ENCODE data around the gene GABRP. TPM values are rescaled to one million over a fixed set of nuclear protein-coding genes. Genes with fewer than 3 reads are reported as not detected.

The GABRP gene
- total and polyA plus RNA-seq, 2 donors (not counting 3 experiments of a cell fraction or from before 2014, with no cell fraction given): 0.66 to 3.0 TPM

DNA sequence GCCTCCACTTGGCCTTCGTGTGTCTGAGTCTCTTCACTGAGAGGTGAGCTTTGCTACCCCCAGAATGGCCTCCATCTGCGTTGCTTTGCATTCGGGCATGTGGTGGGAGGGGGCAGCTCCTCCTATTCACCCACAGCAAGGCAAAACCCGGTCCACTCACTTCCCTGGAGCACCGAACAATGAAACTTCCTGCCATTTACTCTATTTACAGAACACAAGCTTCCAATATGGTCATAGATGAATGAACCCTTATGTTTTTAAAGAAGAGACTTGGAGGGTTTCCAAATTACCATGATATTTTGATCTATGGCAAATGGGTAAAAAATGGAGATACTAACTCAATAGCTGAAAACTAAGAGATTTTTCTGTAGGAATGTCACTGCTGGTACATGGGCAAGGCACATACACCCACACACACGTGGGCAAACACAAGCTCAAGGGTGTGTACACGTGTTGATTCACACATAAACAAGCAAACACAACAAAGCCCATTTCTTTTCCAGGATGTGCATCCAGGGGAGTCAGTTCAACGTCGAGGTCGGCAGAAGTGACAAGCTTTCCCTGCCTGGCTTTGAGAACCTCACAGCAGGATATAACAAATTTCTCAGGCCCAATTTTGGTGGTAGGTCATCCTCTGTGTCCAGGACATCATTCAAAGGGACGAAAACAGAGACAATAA is 5.2 kb downstream of the GABRP start:
- dilution Hi-C loops (cut with MboI; ENCODE audit: extremely low pct_ligation_motif_present, low sequenced_read_pairs) (no loop called here), intact Hi-C loops (cut with micrococcal nuclease) (no loop called here)
- no peaks in the 10 kb centered on the region for H4K20me1 ChIP-seq (replicated peaks; ENCODE audit: control insufficient read depth, extremely low read depth, insufficient read depth, low read length)
- no peaks in the 10 kb centered on the region for H3K36me3 ChIP-seq (ENCODE audit: control insufficient read depth in 2 of 2, extremely low read depth in 1 of 2, insufficient read depth in 2 of 2, low read length in 2 of 2)
- H3K4me2 ChIP-seq (ENCODE audit: insufficient read depth, low read length): no peak overlapping the region
- peak; percentile 21 for DNase-seq (ENCODE audit: low read depth, low spot score)
- no peaks in the 10 kb centered on the region for H3K9me3 ChIP-seq (replicated peaks; ENCODE audit: control insufficient read depth, insufficient read depth, low read length)
- no peaks in the 10 kb centered on the region for H3K79me2 ChIP-seq (ENCODE audit: control insufficient read depth, insufficient read depth, low read length)
- no peaks in the 10 kb centered on the region for H3K4me1 ChIP-seq (ENCODE audit: control insufficient read depth, extremely low read depth, insufficient read depth, low read length)
- H3K27me3 ChIP-seq (ENCODE audit: control insufficient read depth in 2 of 2, insufficient read depth in 2 of 2, low read length in 2 of 2): no peaks in the 10 kb centered on the region
- ChIA-PET POLR2A (no interaction called here), CTCF (interaction anchor here (1.0 to 14.8 kb wide), 3 partner anchors 42 to 419 kb away, joined by 3 to 452 read pairs (median 7); no protein-coding TSS in a partner anchor)
- no TSS peak for BruUV-seq (replicated peaks)
- TF ChIP-seq EZH2 (IDR thresholded peaks at IDR 0.05; ENCODE audit: borderline replicate concordance, low read depth, low read length, severe bottlenecking) (no peak), MYC (IDR thresholded peaks at IDR 0.05; ENCODE audit: low read depth, low read length) (no peak), FOS (IDR thresholded peaks at IDR 0.05; ENCODE audit: borderline replicate concordance, insufficient read depth, low read length) (no peak)
- TF ChIP-seq, protein P1, sequence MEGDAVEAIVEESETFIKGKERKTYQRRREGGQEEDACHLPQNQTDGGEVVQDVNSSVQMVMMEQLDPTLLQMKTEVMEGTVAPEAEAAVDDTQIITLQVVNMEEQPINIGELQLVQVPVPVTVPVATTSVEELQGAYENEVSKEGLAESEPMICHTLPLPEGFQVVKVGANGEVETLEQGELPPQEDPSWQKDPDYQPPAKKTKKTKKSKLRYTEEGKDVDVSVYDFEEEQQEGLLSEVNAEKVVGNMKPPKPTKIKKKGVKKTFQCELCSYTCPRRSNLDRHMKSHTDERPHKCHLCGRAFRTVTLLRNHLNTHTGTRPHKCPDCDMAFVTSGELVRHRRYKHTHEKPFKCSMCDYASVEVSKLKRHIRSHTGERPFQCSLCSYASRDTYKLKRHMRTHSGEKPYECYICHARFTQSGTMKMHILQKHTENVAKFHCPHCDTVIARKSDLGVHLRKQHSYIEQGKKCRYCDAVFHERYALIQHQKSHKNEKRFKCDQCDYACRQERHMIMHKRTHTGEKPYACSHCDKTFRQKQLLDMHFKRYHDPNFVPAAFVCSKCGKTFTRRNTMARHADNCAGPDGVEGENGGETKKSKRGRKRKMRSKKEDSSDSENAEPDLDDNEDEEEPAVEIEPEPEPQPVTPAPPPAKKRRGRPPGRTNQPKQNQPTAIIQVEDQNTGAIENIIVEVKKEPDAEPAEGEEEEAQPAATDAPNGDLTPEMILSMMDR (IDR thresholded peaks at IDR 0.05; ENCODE audit: extremely low read depth in 1 of 2, insufficient read depth in 1 of 2, low read depth in 1 of 2, low read length in 2 of 2): no peak
- H3K27ac ChIP-seq (ENCODE audit: insufficient read depth, low read depth, low read length): no peak overlapping the region
- H3K9ac ChIP-seq (replicated peaks; ENCODE audit: extremely low read depth, insufficient read depth, low read length): no peak overlapping the region
- H3K4me3 ChIP-seq (replicated peaks in 1 of 3; ENCODE audit: insufficient read depth in 1 of 3, low read depth in 1 of 3, low read length in 3 of 3): no peak overlapping the region
- H3K9me1 ChIP-seq (replicated peaks; ENCODE audit: control insufficient read depth, extremely low read depth, insufficient read depth, low read length): no peaks in the 10 kb centered on the region
- FAIRE-seq: peak; percentile 38
- no peak overlapping the region for H2AFZ ChIP-seq (ENCODE audit: low read depth, low read length)

Data from endothelial cell of umbilical vein (primary cell).